OCI-LY3 (cell line): ENCODE results near the gene DNAJB1.
A peak's percentile ranks its signal among the peaks of the same experiment; 100 is the strongest.

ENCODE experiments used
- CTCF ChIP-seq: fragments of 200-600, 300-600 bp; sonication (generic); IDR thresholded peaks from 2 replicates; pipeline ENCODE4 v1.5.1; 2014; ENCODE audit warnings: antibody characterized with exemption, low read length, low read depth
- EZH2phosphoT487 ChIP-seq: fragments of 200-600 bp; shearing (Covaris generic); IDR thresholded peaks from 2 replicates; pipeline ENCODE4 v1.6.1; 2018; ENCODE audit warnings: antibody characterized with exemption, mixed run types, low read depth

- TF ChIP-seq CTCF (peak; percentile 92), EZH2phosphoT487 (no peak)
Observed at GRCh38 chr19:14556662-14557188, 38.5 kb upstream of the DNAJB1 start.
